GOT3 (cell line): ENCODE results near the gene CMC2.

Experiments
- DNase-seq: peaks from one replicate; lab custom pipeline; 2025; ENCODE audit warnings: mixed read lengths; lab: John Stamatoyannopoulos, UW

CMC2 gene

DNA sequence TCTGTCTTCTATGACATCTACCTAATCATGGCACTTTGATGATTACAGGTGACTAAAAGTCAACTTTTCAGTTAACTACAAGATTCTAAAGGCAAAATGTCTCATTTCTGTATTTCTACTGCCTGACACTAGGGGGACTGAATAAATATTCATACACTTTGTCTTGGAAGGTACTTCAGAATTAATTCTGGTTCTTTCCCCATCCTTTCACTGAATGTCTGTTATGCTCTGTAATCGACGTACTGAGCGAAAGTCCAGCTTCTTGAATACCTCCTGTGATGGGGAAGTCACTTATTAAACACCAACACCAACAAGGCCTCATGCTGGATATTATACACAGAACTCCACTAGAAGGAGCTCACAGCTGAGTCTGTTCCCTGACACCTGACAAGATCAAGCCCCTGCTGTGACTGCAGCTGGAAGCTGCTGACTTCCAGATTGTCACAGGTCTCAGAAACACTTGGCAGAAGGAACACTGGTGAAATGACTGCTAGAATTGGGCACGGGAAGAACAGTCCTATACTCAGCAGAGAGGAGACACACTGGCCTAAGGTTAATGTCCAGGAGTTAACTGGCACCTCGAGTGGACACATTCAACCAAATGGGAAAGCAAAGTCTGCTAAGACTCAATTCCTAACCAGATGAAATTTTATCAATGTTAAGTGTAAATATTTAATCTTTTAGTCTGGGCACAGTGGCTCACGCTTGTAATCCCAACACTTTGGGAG is 31.9 kb downstream of the CMC2 start:
- no peak for DNase-seq

DNA sequence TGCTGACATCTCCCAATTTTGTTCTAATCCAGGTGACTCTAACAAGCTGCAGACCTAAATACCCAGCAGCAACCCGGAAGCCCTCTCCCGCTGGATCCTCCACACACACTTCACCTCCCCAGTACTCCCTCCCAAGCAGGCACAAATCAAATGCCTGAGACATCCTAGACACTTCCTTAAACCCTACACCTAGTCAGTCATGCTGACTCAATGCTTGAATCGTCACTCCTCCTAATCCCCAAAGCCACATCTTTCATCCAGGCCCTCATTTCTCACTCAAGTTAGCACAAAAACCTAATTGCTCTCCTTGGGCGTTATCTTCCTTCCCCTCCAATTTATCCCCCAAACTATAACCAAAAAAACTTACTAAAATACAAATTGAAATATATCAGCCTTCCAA is 32.7 kb downstream of the CMC2 start:
- DNase-seq, result no peak

DNA sequence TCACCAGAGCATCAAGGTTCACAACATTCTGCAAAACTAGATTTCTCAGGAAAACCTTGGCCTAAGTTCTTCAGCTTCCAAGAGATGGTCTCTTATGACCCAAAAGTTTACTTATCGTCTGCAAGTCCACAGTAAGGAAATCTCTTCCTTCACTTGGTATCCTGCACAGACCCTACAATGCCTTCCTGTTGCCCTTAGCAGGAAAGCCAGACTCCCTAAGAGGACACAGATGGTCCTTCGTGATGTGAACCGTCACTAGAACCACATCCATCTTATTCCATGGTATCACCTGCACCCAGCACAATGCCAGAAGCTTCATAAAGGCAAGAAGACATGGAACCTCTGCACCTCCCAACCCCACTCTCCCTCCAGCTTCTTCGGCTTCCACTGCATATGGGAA is 34.1 kb downstream of the CMC2 start:
- no peak for DNase-seq

GRCh38 chr16:80971819-80972218 is 34.9 kb downstream of the CMC2 start:
- no peak for DNase-seq

- DNase-seq, result no peak
These were observed 37.6 kb downstream of the CMC2 start for GRCh38 chr16:80969114-80969484.

DNA sequence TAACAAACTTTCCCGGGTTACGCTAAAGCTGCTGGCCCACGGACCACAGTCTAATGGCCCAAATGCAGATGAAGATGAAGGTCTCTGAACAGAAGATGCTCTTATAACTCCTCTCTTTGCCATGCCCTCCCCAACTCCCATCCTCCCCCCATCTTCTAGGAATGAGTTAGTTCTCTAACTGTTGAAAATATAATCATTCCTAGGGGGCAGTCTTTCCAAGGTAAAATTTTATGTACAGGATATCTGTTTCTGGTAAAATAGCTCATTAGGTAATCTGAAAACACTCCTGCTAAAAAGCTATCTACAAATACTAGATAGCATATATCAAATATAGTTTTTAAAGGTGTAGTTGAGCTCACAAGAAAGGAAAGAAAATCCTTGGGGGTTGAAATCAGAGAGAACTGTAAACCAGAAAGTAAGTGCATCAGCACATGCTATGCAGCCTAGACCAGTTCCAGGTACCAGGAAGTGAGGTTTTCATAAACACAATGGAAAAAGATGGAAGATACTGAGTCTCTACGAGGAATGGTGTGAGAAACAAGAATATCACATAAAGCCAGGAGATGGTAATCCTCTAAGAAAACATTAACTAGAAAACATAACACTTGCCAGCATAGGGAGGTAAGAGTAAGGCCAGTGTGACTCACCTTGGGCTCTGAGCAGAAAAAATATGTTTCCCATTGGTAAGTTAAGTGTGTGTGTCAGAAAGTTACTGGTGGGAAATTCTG is 38.1 kb downstream of the CMC2 start:
- DNase-seq, result no peak

DNA sequence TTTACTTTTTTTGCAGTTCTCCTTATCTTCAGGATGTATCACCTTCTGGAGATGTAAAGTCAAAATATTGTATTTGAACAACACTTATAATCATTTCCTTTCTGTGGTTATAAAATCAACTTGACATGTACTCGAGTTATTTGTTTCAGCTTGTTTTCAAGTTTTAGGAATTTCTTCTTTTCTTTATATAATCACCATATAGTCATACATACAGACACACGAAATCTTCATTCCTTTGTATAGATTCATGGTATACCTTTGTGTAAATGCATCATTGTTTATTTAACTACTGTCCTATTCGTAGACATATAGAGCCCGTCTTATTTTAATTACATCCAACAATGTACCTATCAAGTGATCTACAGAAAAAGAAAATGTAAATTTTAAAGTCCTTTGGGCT is 40.1 kb downstream of the CMC2 start:
- no peak for DNase-seq

DNA sequence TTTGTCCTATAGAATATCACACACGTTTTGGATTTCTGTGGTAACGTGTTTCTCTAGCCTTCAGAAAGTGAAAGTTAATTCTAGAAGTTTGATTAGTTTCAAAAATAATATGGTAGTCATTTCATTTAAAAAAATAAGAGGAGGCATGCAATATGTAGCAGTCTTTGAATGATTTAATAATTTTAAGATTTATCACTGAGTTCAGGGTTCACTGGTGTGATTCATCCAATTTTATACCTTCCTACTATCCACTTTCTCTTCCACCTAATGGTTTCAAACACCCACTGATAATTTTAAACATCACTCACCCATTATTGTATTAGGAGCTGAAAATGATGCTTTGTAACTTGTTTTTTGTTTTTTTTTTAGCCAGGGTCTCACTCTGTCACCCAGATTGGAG is 42.3 kb downstream of the CMC2 start:
- no peak for DNase-seq

GRCh38 chr16:80962879-80963278 is 43.8 kb downstream of the CMC2 start:
- no peak for DNase-seq

DNA sequence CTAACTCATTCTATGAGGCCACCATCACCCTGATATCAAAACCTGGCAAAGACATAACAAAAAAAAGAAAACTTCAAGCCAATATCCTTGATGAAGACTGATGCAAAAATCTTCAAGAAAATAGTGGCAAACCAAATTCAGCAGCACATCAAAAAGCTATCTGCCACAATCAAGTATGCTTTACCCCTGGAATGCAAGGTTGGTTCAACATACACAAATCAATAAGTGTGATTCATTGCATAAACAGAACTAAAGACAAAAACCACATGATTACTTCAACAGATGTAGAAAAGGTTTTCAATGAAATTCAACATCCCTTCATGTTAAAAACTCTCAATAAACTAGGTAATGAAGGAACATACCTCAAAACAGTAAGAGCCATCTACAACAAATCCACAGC is 48.4 kb downstream of the CMC2 start:
- DNase-seq, result no peak

DNA sequence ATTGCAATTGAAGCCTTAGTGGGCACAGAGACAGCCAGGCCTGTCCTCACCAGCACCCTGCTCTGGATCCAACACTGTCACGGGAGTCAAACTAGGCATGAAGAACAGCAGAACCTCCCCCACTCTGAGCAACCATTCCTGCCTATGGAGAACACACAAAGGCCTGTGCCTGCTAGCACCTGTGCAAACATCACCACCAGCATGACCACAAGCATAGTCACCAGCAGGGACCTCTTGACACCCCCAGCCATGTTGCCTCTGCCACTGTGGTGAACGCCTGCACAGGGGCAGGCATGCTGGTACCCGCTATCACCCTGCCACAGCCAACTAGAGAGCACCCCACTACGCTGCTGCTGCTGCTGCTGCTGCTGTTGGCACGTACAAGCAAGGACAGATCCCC is 51.7 kb downstream of the CMC2 start:
- no peak for DNase-seq

GRCh38 chr16:80948886-80949493 is 57.7 kb downstream of the CMC2 start:
- no peak for DNase-seq

GRCh38 chr16:80947708-80948625 is 58.7 kb downstream of the CMC2 start:
- no peak for DNase-seq

- DNase-seq, result no peak
These were observed 59.4 kb downstream of the CMC2 start for GRCh38 chr16:80947239-80947638.

DNA sequence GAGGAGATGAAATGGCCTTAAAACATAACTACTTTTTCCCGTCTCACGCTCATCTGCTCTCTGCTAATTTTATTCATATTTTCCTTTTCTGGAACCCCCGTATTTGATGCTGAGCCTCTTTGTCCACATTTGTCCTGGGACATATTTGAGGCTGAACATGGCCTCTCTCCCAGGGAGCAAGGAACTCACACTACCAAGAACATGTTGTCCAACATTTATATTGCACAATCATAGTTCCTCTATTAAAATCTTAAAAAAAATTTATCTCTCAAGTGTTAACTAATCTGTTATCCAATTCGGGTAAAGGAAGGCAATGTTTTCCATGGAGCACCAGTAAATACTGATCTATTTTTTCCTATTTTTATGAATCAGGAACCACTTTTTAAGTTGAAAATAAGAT is 60.2 kb downstream of the CMC2 start:
- no peak for DNase-seq

GRCh38 chr16:80940069-80940856 is 66.4 kb downstream of the CMC2 start:
- DNase-seq, result no peak

GRCh38 chr16:80938879-80939260 is 67.8 kb downstream of the CMC2 start:
- no peak for DNase-seq

DNA sequence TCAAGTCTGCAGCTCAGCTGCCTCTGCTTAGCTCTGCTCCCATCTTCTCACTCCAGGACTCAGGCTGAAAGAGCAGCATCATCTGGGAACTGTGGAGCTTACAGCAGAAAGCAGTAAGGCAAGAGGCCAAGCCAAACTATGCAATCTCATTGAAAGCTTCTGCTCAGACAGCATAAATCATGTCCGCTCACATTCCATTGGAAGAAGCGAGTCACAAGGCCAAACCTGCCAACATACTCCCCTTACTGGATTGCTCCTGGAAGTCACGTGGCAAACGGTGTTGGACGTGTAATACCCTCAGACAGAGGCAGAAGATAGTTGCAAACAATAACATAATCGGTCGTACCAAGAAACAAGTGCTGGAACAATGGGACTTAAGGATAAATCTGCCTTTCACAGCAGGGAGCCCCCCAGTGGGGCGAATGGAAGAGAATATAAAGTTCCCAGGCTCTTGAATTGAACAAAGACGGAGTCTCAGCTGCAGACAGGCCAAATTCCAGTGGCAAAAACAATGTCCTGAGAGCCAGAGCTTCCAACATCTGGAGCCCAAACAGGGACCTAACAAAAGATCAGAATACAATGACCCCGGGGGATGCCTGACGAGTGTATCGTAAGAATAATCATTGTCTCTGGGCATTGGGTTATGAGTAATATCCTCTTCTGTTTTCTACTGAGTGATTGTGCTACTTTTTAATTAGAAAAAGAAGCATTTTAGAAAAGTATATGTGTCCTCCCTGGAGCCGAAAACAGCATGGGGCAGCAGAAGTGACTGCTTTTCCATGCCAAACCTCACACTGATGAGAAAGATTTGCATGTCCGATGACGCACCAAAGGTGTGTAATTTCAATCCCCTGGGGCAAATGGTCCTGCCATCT is 68.4 kb downstream of the CMC2 start:
- peak; percentile 33 for DNase-seq

GRCh38 chr16:80936410-80936809 is 70.3 kb downstream of the CMC2 start:
- no peak for DNase-seq

DNA sequence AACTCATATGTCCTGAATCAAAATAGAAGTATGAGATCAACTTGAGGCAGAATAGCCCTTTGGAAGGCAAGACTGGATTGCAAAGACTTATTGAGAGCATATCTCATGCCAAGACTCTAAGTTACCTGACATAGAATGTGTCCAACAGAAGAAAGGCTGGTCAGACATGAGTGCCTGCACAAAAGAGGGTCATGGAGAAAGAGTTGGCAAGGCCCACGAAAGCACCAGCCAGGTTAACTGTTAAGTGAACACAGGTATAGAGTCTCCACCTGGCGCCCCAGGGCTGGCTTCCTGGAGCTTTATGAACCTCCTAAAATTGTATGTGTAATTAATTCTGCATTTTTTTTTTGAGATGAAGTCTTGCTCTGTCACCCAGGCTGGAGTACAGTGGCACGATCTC is 71.0 kb downstream of the CMC2 start:
- DNase-seq, result no peak

GRCh38 chr16:80932708-80933095 is 74.0 kb downstream of the CMC2 start:
- no peak for DNase-seq
